ENCODE results near the gene TMEM38A. TPM values are rescaled to one million over a fixed set of nuclear protein-coding genes. Genes with fewer than 3 reads are reported as not detected.
A peak's percentile ranks its signal among the peaks of the same experiment; 100 is the strongest.

TMEM38A gene
- total and polyA plus RNA-seq, 9 of the 15 experiments (the other 6 are each of a cell fraction or from before 2014, with no cell fraction given) = 0.35 to 2.1 (median 1.2) TPM

DNA sequence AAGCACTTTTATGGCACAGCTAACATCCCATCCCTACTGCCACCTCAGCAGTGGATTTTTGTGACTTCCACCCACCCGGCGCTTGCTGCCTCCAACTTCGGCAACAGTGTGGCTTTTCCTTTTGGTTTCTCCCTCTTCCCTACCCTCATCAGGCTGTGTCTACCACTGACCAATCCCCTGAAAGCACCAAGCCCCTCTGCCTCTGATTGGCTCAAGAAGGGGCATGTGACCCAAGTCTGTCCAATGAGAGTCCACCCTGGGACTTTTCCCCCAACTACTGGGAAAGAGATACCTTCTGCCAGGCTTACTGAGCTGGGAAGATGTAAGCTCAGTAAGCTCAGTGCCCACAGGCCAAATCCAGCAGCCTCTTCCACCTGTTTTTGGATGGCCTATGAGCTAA is 6.8 kb upstream of the TMEM38A start (continued):
- TF ChIP-seq USF1 (CRISPR knock-in tag; IDR thresholded peaks at IDR 0.05) (peak; percentile 92), U2AF2 (optimal IDR thresholded peaks at IDR 0.05; ENCODE audit: low read depth, low read length) (no peak), CHD2 (IDR thresholded peaks at IDR 0.05; ENCODE audit: low read depth, low read length) (0 out of 2 replicates have a peak, but pooled peaks have one; percentile 37), ZNF407 (IDR thresholded peaks at IDR 0.05; ENCODE audit: low read depth) (no peak), HMG20B (CRISPR knock-in tag; IDR thresholded peaks at IDR 0.05) (no peak), CREBBP (IDR thresholded peaks at IDR 0.05; ENCODE audit: low read depth, low read length) (no peak), ZNF589 (CRISPR knock-in tag; IDR thresholded peaks at IDR 0.05; ENCODE audit: low read depth) (no peak), GATA2 (CRISPR knock-in tag; IDR thresholded peaks at IDR 0.05) (no peak), ASH1L (IDR thresholded peaks at IDR 0.05; ENCODE audit: borderline replicate concordance, low read depth, partially characterized antibody) (peak; percentile 21), NFYB (IDR thresholded peaks at IDR 0.05; ENCODE audit: extremely low read depth, insufficient read length) (peak; percentile 86), TSC22D4 (tag; IDR thresholded peaks at IDR 0.05) (no peak)
- TF ChIP-seq, protein P1, sequence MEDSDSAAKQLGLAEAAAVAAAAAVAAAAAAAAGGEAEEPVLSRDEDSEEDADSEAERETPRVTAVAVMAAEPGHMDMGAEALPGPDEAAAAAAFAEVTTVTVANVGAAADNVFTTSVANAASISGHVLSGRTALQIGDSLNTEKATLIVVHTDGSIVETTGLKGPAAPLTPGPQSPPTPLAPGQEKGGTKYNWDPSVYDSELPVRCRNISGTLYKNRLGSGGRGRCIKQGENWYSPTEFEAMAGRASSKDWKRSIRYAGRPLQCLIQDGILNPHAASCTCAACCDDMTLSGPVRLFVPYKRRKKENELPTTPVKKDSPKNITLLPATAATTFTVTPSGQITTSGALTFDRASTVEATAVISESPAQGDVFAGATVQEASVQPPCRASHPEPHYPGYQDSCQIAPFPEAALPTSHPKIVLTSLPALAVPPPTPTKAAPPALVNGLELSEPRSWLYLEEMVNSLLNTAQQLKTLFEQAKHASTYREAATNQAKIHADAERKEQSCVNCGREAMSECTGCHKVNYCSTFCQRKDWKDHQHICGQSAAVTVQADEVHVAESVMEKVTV (CRISPR knock-in tag; IDR thresholded peaks at IDR 0.05) = no peak
